GM18526 (cell line): Measurements from ENCODE around the gene ABCA9.

ENCODE experiments used
- POLR2A ChIP-seq: IDR thresholded peaks from 3 replicates; pipeline ENCODE4 v1.6.1; 2011; ENCODE audit not compliant: insufficient read length; ENCODE audit errors: extremely low read depth

Gene ABCA9

GRCh38 chr17:69067274-69068047, 6.7 kb upstream of the ABCA9 start:
- no peak for TF ChIP-seq POLR2A

- TF ChIP-seq POLR2A = no peak
Measured at GRCh38 chr17:69066482-69066881, 5.8 kb upstream of the ABCA9 start.

- TF ChIP-seq POLR2A = no peak
Measured at GRCh38 chr17:69065113-69065512, 4.4 kb upstream of the ABCA9 start.

- TF ChIP-seq POLR2A = no peak
Measured at GRCh38 chr17:69064476-69064875, 3.7 kb upstream of the ABCA9 start.

GRCh38 chr17:69064001-69064400, 3.3 kb upstream of the ABCA9 start:
- TF ChIP-seq POLR2A = no peak

GRCh38 chr17:69062860-69063581, 2.3 kb upstream of the ABCA9 start:
- no peak for TF ChIP-seq POLR2A

GRCh38 chr17:69061721-69062556, 1.2 kb upstream of the ABCA9 start:
- no peak for TF ChIP-seq POLR2A

GRCh38 chr17:69059458-69060175, 1.1 kb downstream of the ABCA9 start:
- no peak for TF ChIP-seq POLR2A

- no peak for TF ChIP-seq POLR2A
Measured at GRCh38 chr17:69058165-69058564, 2.6 kb downstream of the ABCA9 start.

- no peak for TF ChIP-seq POLR2A
Measured at GRCh38 chr17:69057280-69057679, 3.4 kb downstream of the ABCA9 start.

GRCh38 chr17:69056179-69056823, 4.4 kb downstream of the ABCA9 start:
- no peak for TF ChIP-seq POLR2A

- TF ChIP-seq POLR2A = no peak
Measured at GRCh38 chr17:69055334-69055733, 5.4 kb downstream of the ABCA9 start.

- no peak for TF ChIP-seq POLR2A
Measured at GRCh38 chr17:69050999-69051775, 9.5 kb downstream of the ABCA9 start.

- no peak for TF ChIP-seq POLR2A
Measured at GRCh38 chr17:69048634-69049033, 12.1 kb downstream of the ABCA9 start.
